Activated CD4-positive, alpha-beta T cell treated with anti-CD3 and anti-CD28 coated beads for 36 hours (primary cell): Measurements from ENCODE around the gene MAGEC1. TPM values are rescaled to one million over a fixed set of nuclear protein-coding genes. Genes with fewer than 3 reads are reported as not detected.

Experiments
- ATAC-seq: fragments of 200-7000 bp; cut with Tn5 transposase; one replicate; pipeline ENCODE4 v1.10.0; 2021; ENCODE audit warnings: mild to moderate bottlenecking, moderate library complexity
- CTCF ChIA-PET: fragments of 350-600 bp; sonication (Branson Sonifier 250); formaldehyde crosslinking; loops from one replicate; lab custom pipeline; 2021; ENCODE audit warnings: antibody characterized with exemption; lab: Charles Lee
- POLR2A ChIA-PET: fragments of 350-600 bp; sonication (Branson Sonifier 250); formaldehyde crosslinking; loops from one replicate; lab custom pipeline; 2021; ENCODE audit warnings: antibody characterized with exemption, inconsistent platforms; lab: Charles Lee
- DNase-seq: peaks from one replicate; pipeline ENCODE4 v3.0.0-alpha.2; 2020
- H3K27ac Mint-ChIP-seq: one replicate; pipeline ENCODE4 v1.8.0; 2021; ENCODE audit warnings: mixed read lengths
- H3K27me3 Mint-ChIP-seq: one replicate; pipeline ENCODE4 v1.8.0; 2021; ENCODE audit warnings: mixed read lengths
- H3K36me3 Mint-ChIP-seq: one replicate; pipeline ENCODE4 v1.8.0; 2021; ENCODE audit warnings: low read depth, mixed read lengths
- H3K4me1 Mint-ChIP-seq: one replicate; pipeline ENCODE4 v1.8.0; 2021; ENCODE audit warnings: mixed read lengths
- H3K4me3 Mint-ChIP-seq: one replicate; pipeline ENCODE4 v1.8.0; 2021; ENCODE audit warnings: mild to moderate bottlenecking, moderate library complexity, mixed read lengths
- H3K9me3 Mint-ChIP-seq: one replicate; pipeline ENCODE4 v1.8.0; 2021; ENCODE audit warnings: low read depth, mixed read lengths
- intact Hi-C, 2 experiments: fragments of 100-400 bp; cut with DNase I in 1 of 2; cut with micrococcal nuclease in 1 of 2; formaldehyde crosslinking; loops; one replicate each; pipeline versions ENCODE4 v1.14.2 to v1.15.1; 2022 to 2024; cut with DNase I, micrococcal nuclease
- total RNA-seq, 2 experiments: library from RNA; stranded (reverse); gene quantifications; one replicate each; pipeline ENCODE4 v1.2.3, GENCODE V29; 2021

The MAGEC1 gene
- total RNA-seq, 2 experiments from 2014 or later = not detected

DNA sequence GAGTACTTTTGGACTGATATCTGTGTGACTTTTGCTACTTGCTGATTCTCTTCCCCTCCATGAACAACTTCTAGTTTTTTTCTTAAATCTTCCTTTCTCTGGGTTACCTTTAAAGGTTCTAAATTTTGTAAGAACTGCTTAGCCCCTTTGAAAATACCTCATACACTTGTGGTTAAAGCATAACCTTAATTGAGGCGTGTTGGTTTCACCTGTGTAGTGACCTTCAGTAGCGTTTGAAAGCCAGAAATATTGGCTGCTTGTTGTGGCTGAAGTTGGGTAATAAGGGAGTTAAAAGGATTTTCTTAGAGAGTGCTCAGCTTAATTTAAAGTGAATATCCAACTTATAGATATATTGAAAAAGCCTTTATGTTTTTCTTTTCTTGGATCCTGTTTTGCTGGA, 32.0 kb downstream of the MAGEC1 start:
- DNase-seq (no peak), ATAC-seq (no peak)
- H3K27ac Mint-ChIP-seq = no peak overlapping the region
- intact Hi-C loops = no loop called here
- ChIA-PET POLR2A (no interaction called here), CTCF (no interaction called here)
- no peaks in the 10 kb centered on the region for H3K36me3 Mint-ChIP-seq
- H3K27me3 Mint-ChIP-seq = no peaks in the 10 kb centered on the region
- no peaks in the 10 kb centered on the region for H3K4me1 Mint-ChIP-seq
- H3K4me3 Mint-ChIP-seq = no peak overlapping the region
- peaks cover 2% of the 10 kb centered on the region for H3K9me3 Mint-ChIP-seq

DNA sequence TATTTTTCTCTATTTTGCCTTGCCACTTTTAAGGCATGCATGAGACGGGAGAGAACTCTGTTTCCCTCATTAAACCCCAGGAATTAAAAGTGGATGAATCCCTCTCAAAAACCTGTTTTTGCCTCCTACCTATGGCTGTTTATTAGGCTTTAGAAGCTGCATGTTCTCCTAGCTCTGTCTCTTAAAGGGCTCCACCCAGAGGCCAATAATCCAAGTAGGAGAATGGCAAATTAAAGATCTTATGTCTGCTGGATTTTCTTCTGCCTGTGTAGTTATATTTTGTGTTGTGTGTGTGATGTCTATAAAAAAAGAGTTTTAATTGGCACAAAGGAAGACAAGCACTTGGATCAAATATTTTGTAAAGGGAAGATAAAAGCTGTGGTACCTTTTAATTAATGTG, 32.4 kb downstream of the MAGEC1 start:
- Mint-ChIP-seq H3K27ac (no peak overlapping the region), H3K4me3 (no peak overlapping the region), H3K4me1 (no peaks in the 10 kb centered on the region), H3K36me3 (no peaks in the 10 kb centered on the region), H3K9me3 (peaks cover 2% of the 10 kb centered on the region), H3K27me3 (no peaks in the 10 kb centered on the region)
- DNase-seq (no peak), ATAC-seq (no peak)
- ChIA-PET POLR2A (no interaction called here), CTCF (no interaction called here)
- intact Hi-C loops = no loop called here

DNA sequence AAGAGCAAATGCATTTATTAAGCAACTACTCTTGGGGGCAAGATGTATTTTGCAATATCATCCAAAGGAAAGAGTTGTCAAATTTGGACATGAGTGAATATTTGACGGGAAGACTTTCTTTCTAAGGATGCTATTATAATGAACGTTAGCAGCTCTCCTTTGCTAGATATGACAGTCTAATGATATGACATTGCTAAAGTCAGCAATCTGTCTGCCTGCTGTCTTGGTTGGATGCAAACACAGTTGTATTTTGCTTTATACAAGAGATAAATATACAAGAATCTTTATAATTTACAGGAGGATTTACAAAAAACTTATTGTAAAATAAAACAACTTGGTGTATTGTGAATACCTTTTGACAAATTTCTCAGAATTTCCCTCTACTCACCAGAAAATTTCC, 37.5 kb downstream of the MAGEC1 start:
- H3K4me1 Mint-ChIP-seq = no peaks in the 10 kb centered on the region
- ChIA-PET POLR2A (no interaction called here), CTCF (no interaction called here)
- no peaks in the 10 kb centered on the region for H3K27me3 Mint-ChIP-seq
- no peak overlapping the region for H3K27ac Mint-ChIP-seq
- DNase-seq = no peak
- no peak overlapping the region for H3K4me3 Mint-ChIP-seq
- no peak for ATAC-seq
- intact Hi-C loops = no loop called here
- peaks cover under 1% of the 10 kb centered on the region for H3K9me3 Mint-ChIP-seq
- no peaks in the 10 kb centered on the region for H3K36me3 Mint-ChIP-seq

DNA sequence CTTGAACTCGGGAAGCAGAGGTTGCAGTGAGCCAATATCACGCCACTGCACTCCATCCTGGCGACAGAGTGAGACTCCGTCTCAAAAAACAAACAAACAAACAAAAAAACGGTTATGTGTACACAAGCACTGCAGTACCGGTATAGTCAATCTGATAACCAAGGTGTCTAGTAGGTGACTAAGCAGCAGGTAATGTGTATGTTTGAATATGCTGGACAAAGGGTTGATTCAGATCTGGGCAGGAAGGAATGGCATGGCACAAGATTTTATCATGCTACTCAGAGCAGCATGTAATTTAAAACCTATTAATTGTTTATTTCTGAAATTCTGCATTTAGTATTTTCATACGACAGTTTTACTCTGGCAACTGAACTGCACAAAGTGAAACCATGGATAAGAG, 41.7 kb downstream of the MAGEC1 start:
- POLR2A ChIA-PET = no interaction called here
- CTCF ChIA-PET = no interaction called here
- H3K4me1 Mint-ChIP-seq = no peaks in the 10 kb centered on the region
- intact Hi-C loops = no loop called here
- H3K9me3 Mint-ChIP-seq = no peaks in the 10 kb centered on the region
- H3K4me3 Mint-ChIP-seq = no peak overlapping the region
- no peaks in the 10 kb centered on the region for H3K27me3 Mint-ChIP-seq
- ATAC-seq (no peak), DNase-seq (no peak)
- H3K27ac Mint-ChIP-seq = no peak overlapping the region
- H3K36me3 Mint-ChIP-seq = no peaks in the 10 kb centered on the region

DNA sequence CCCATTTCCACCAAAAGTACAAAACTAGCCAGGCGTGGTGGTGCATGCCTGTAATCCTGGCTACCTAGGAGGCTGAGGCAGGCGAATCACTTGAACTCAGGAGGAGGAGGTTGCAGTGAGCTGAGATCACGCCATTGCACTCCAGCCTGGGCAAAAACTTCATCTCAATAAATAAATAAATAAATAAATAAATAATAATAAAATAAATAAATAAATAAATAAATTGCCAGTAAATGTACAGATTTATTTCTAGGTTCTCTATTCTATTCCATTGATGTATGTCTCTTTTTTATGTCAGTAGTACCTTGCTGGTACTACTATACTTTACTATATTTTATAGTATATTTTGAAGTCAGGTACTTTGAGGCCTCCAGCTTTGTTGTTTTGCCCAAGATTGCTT, 43.7 kb downstream of the MAGEC1 start:
- Mint-ChIP-seq H3K9me3 (no peaks in the 10 kb centered on the region), H3K4me3 (no peak overlapping the region), H3K36me3 (no peaks in the 10 kb centered on the region), H3K27ac (no peak overlapping the region), H3K4me1 (no peaks in the 10 kb centered on the region), H3K27me3 (no peaks in the 10 kb centered on the region)
- CTCF ChIA-PET = no interaction called here
- ATAC-seq (no peak), DNase-seq (no peak)
- POLR2A ChIA-PET = no interaction called here
- intact Hi-C loops = no loop called here

DNA sequence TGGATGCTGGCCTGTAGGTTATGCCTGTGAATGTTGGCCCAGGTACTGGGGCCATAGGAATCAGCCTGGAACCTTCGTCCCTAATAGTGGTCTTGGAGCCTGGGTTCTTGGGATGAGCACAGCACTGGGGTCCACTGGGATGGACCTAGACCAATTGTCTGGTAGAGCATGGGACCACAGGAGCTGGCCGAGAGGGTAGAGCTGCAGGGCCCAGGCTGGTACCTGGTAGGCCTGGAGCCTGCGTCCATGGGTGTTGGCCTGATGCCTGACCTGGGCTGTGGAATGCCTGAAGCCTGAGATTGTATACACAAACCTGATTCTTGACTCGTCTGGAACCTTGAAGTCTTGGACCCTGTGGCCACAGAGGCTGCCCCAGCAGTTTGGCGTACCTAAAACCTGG, 48.9 kb downstream of the MAGEC1 start:
- H3K4me1 Mint-ChIP-seq = no peaks in the 10 kb centered on the region
- ATAC-seq (no peak), DNase-seq (no peak)
- no peaks in the 10 kb centered on the region for H3K36me3 Mint-ChIP-seq
- ChIA-PET POLR2A (no interaction called here), CTCF (no interaction called here)
- no peak overlapping the region for H3K27ac Mint-ChIP-seq
- H3K9me3 Mint-ChIP-seq = peaks cover 2% of the 10 kb centered on the region
- intact Hi-C loops = no loop called here
- H3K4me3 Mint-ChIP-seq = no peak overlapping the region
- no peaks in the 10 kb centered on the region for H3K27me3 Mint-ChIP-seq

DNA sequence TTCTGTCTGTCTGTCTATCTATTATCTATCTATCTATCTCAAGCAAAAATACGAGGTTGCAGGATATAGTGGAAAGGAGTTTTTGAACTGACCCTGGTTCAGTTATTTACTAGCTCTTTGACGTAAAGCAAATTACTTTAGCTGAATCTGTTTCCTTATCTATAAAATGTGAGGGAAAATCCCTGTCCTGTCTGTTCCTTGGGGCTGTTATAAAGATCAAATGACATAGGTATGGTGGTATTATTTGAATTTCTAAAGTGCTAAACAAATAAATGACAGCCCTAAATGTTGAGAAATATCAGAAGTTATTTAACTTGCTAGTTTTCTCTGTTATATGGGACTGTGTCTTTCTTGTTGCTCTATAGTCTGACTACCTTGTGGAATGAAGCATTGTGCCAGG, 55.0 kb downstream of the MAGEC1 start:
- POLR2A ChIA-PET = no interaction called here

More for the DNA sequence above, 55.0 kb downstream of the MAGEC1 start:
- CTCF ChIA-PET = no interaction called here
- no peak for DNase-seq
- ATAC-seq = no peak
- Mint-ChIP-seq H3K27ac (no peak overlapping the region), H3K36me3 (no peaks in the 10 kb centered on the region), H3K27me3 (no peaks in the 10 kb centered on the region), H3K4me1 (no peaks in the 10 kb centered on the region), H3K4me3 (no peak overlapping the region), H3K9me3 (no peaks in the 10 kb centered on the region)
- intact Hi-C loops = no loop called here

Other genes with a start within 250 kb of the MAGEC1 start
- gene SPANXD, start 205.2 kb upstream of the MAGEC1 start, total RNA-seq = not detected
- gene MAGEC3, start 65.6 kb upstream of the MAGEC1 start, total RNA-seq = not detected